ENCODE results near the gene DDIT3.

DDIT3 gene

GRCh38 chr12:57487597-57488401 is 32.5 kb downstream of the DDIT3 start, which contains the start of gene MARS1:
Gene MARS1, plus strand, starts transcription at chr12:57488068. Its CDS starts 23 bp downstream, at chr12:57488091.
- Histone ChIP-seq H3K9me3 (ENCODE audit: control insufficient read depth, low read length) (no peaks in the 10 kb centered on the region), H3K4me1 (ENCODE audit: control insufficient read depth, insufficient read depth, low read length) (peaks cover 9% of the 10 kb centered on the region), H3K27me3 (replicated peaks; ENCODE audit: control insufficient read depth, insufficient read depth, low read length) (no peaks in the 10 kb centered on the region), H3K9ac (ENCODE audit: low read length) (peak within 1 kb of the TSS; percentile 91), H3K36me3 (ENCODE audit: control insufficient read depth, insufficient read depth, low read length, severe bottlenecking) (peaks cover 37% of the 10 kb centered on the region), H3K4me3 (ENCODE audit: low read length) (peak within 1 kb of the TSS; percentile 90)
- peak; percentile 99 for DNase-seq (ENCODE audit: low read depth)

GRCh38 chr12:57487055-57487596 is 33.2 kb downstream of the DDIT3 start:
- DNase-seq (ENCODE audit: low read depth), result no peak
- Histone ChIP-seq H3K9ac (ENCODE audit: low read length) (peak overlapping the region; percentile 91), H3K36me3 (ENCODE audit: control insufficient read depth, insufficient read depth, low read length, severe bottlenecking) (peaks cover 31% of the 10 kb centered on the region), H3K9me3 (ENCODE audit: control insufficient read depth, low read length) (no peaks in the 10 kb centered on the region), H3K4me3 (ENCODE audit: low read length) (peak overlapping the region; percentile 90), H3K27me3 (replicated peaks; ENCODE audit: control insufficient read depth, insufficient read depth, low read length) (no peaks in the 10 kb centered on the region), H3K4me1 (ENCODE audit: control insufficient read depth, insufficient read depth, low read length) (peaks cover 9% of the 10 kb centered on the region)

GRCh38 chr12:57485695-57486094 is 34.6 kb downstream of the DDIT3 start:
- H3K4me1 ChIP-seq (ENCODE audit: control insufficient read depth, insufficient read depth, low read length), result peaks cover 9% of the 10 kb centered on the region
- H3K4me3 ChIP-seq (ENCODE audit: low read length), result no peak overlapping the region
- H3K9me3 ChIP-seq (ENCODE audit: control insufficient read depth, low read length), result no peaks in the 10 kb centered on the region
- peaks cover 9% of the 10 kb centered on the region for H3K27me3 ChIP-seq (replicated peaks; ENCODE audit: control insufficient read depth, insufficient read depth, low read length)
- no peak for DNase-seq (ENCODE audit: low read depth)
- H3K36me3 ChIP-seq (ENCODE audit: control insufficient read depth, insufficient read depth, low read length, severe bottlenecking), result peaks cover 17% of the 10 kb centered on the region
- H3K9ac ChIP-seq (ENCODE audit: low read length), result no peak overlapping the region

- Histone ChIP-seq H3K4me1 (ENCODE audit: control insufficient read depth, insufficient read depth, low read length) (no peaks in the 10 kb centered on the region), H3K9me3 (ENCODE audit: control insufficient read depth, low read length) (no peaks in the 10 kb centered on the region), H3K9ac (ENCODE audit: low read length) (no peak overlapping the region), H3K36me3 (ENCODE audit: control insufficient read depth, insufficient read depth, low read length, severe bottlenecking) (no peaks in the 10 kb centered on the region), H3K27me3 (replicated peaks; ENCODE audit: control insufficient read depth, insufficient read depth, low read length) (peaks cover 30% of the 10 kb centered on the region), H3K4me3 (ENCODE audit: low read length) (no peak overlapping the region)
- DNase-seq (ENCODE audit: low read depth), result peak; percentile 58
These were observed 36.8 kb downstream of the DDIT3 start for GRCh38 chr12:57483466-57483865.

GRCh38 chr12:57481671-57482070 is 38.6 kb downstream of the DDIT3 start:
- Histone ChIP-seq H3K4me3 (ENCODE audit: low read length) (no peak overlapping the region), H3K36me3 (ENCODE audit: control insufficient read depth, insufficient read depth, low read length, severe bottlenecking) (no peaks in the 10 kb centered on the region), H3K9ac (ENCODE audit: low read length) (no peak overlapping the region), H3K27me3 (replicated peaks; ENCODE audit: control insufficient read depth, insufficient read depth, low read length) (peaks cover 43% of the 10 kb centered on the region), H3K4me1 (ENCODE audit: control insufficient read depth, insufficient read depth, low read length) (no peaks in the 10 kb centered on the region), H3K9me3 (ENCODE audit: control insufficient read depth, low read length) (no peaks in the 10 kb centered on the region)
- DNase-seq (ENCODE audit: low read depth), result no peak

GRCh38 chr12:57479376-57480115 is 40.8 kb downstream of the DDIT3 start, which contains the start of gene ARHGAP9:
Gene ARHGAP9, minus strand, starts transcription at chr12:57479866. Its CDS starts 460 bp downstream, at chr12:57479406.
- Histone ChIP-seq H3K27me3 (replicated peaks; ENCODE audit: control insufficient read depth, insufficient read depth, low read length) (peaks cover 64% of the 10 kb centered on the region), H3K9me3 (ENCODE audit: control insufficient read depth, low read length) (no peaks in the 10 kb centered on the region), H3K4me3 (ENCODE audit: low read length) (no peak within 1 kb of the TSS), H3K9ac (ENCODE audit: low read length) (no peak within 1 kb of the TSS), H3K36me3 (ENCODE audit: control insufficient read depth, insufficient read depth, low read length, severe bottlenecking) (no peaks in the 10 kb centered on the region), H3K4me1 (ENCODE audit: control insufficient read depth, insufficient read depth, low read length) (peaks cover 10% of the 10 kb centered on the region)
- DNase-seq (ENCODE audit: low read depth), result no peak

GRCh38 chr12:57479043-57479375 is 41.3 kb downstream of the DDIT3 start:
- Histone ChIP-seq H3K36me3 (ENCODE audit: control insufficient read depth, insufficient read depth, low read length, severe bottlenecking) (no peaks in the 10 kb centered on the region), H3K9ac (ENCODE audit: low read length) (no peak overlapping the region), H3K4me1 (ENCODE audit: control insufficient read depth, insufficient read depth, low read length) (peaks cover 10% of the 10 kb centered on the region), H3K4me3 (ENCODE audit: low read length) (no peak overlapping the region), H3K27me3 (replicated peaks; ENCODE audit: control insufficient read depth, insufficient read depth, low read length) (peaks cover 69% of the 10 kb centered on the region), H3K9me3 (ENCODE audit: control insufficient read depth, low read length) (no peaks in the 10 kb centered on the region)
- no peak for DNase-seq (ENCODE audit: low read depth)

- no peak overlapping the region for H3K9ac ChIP-seq (ENCODE audit: low read length)
- DNase-seq (ENCODE audit: low read depth), result no peak
- no peak overlapping the region for H3K4me3 ChIP-seq (ENCODE audit: low read length)
- peaks cover 10% of the 10 kb centered on the region for H3K4me1 ChIP-seq (ENCODE audit: control insufficient read depth, insufficient read depth, low read length)
- H3K9me3 ChIP-seq (ENCODE audit: control insufficient read depth, low read length), result no peaks in the 10 kb centered on the region
- H3K27me3 ChIP-seq (replicated peaks; ENCODE audit: control insufficient read depth, insufficient read depth, low read length), result peaks cover 78% of the 10 kb centered on the region
- H3K36me3 ChIP-seq (ENCODE audit: control insufficient read depth, insufficient read depth, low read length, severe bottlenecking), result no peaks in the 10 kb centered on the region
These were observed 42.3 kb downstream of the DDIT3 start for GRCh38 chr12:57477710-57478681.

- no peaks in the 10 kb centered on the region for H3K36me3 ChIP-seq (ENCODE audit: control insufficient read depth, insufficient read depth, low read length, severe bottlenecking)
- peaks cover 10% of the 10 kb centered on the region for H3K4me1 ChIP-seq (ENCODE audit: control insufficient read depth, insufficient read depth, low read length)
- no peak overlapping the region for H3K9ac ChIP-seq (ENCODE audit: low read length)
- peaks cover 87% of the 10 kb centered on the region for H3K27me3 ChIP-seq (replicated peaks; ENCODE audit: control insufficient read depth, insufficient read depth, low read length)
- no peak for DNase-seq (ENCODE audit: low read depth)
- H3K9me3 ChIP-seq (ENCODE audit: control insufficient read depth, low read length), result no peaks in the 10 kb centered on the region
- H3K4me3 ChIP-seq (ENCODE audit: low read length), result no peak overlapping the region
These were observed 43.2 kb downstream of the DDIT3 start for GRCh38 chr12:57476993-57477709.
